B cell (primary cell): ENCODE data around the gene MAN1A1. TPM values are rescaled to one million over a fixed set of nuclear protein-coding genes. Genes with fewer than 3 reads are reported as not detected.

Experiments used
- ATAC-seq: fragments of 200-7000 bp; cut with Tn5 transposase; one replicate; pipeline ENCODE4 v1.10.0; 2021; ENCODE audit warnings: low read depth, mild to moderate bottlenecking, moderate number of reproducible peaks, moderate library complexity
- CTCF ChIA-PET: fragments of 350-600 bp; sonication (Branson Sonifier 250); formaldehyde crosslinking; loops from one replicate; lab custom pipeline; 2021; ENCODE audit warnings: antibody characterized with exemption, inconsistent platforms; lab: Charles Lee
- POLR2A ChIA-PET: fragments of 350-600 bp; sonication (Branson Sonifier 250); formaldehyde crosslinking; loops from one replicate; lab custom pipeline; 2021; ENCODE audit warnings: antibody characterized with exemption; lab: Charles Lee
- DNase-seq: peaks from one replicate; pipeline ENCODE4 v3.0.0; 2013
- H2AFZ ChIP-seq: 2 replicates; pipeline ENCODE4 v1.6.1; 2012; ENCODE audit warnings: mild to moderate bottlenecking, low read depth, low read length; ENCODE audit not compliant: insufficient read depth, poor library complexity, severe bottlenecking
- H3K27ac ChIP-seq, 2 donors: 1 replicate in 1 of 2; 2 replicates in 1 of 2; pipeline ENCODE4 v1.5.1; 2012 to 2013; ENCODE audit warnings: low read length in 2 of 2, mild to moderate bottlenecking in 2 of 2, moderate library complexity in 1 of 2
- H3K27me3 ChIP-seq, 4 experiments: fragments of 200-600 bp in 1 of 4; sonication (generic) in 1 of 4; replicated peaks in 1 of 4; 1 replicate in 2 of 4; 2 replicates in 2 of 4; pipeline versions ENCODE4 v1.6.1 to v1.7.0; 2013 to 2016; ENCODE audit warnings: low read length in 3 of 4, mild to moderate bottlenecking in 2 of 4, mixed read lengths in 1 of 4, moderate library complexity in 1 of 4; ENCODE audit not compliant: insufficient read depth in 4 of 4, control insufficient read depth in 3 of 4; ENCODE audit errors: control extremely low read depth in 1 of 4
- H3K36me3 ChIP-seq, 2 experiments: replicated peaks in 1 of 2; 1 replicate in 1 of 2; 2 replicates in 1 of 2; pipeline versions ENCODE4 v1.6.1 to v1.7.1; 2013; ENCODE audit warnings: low read length in 1 of 2; ENCODE audit not compliant: insufficient read depth in 2 of 2, control insufficient read depth in 1 of 2; ENCODE audit errors: control extremely low read depth in 1 of 2, extremely low read depth in 1 of 2
- H3K4me1 ChIP-seq, 2 donors: fragments of 200-600 bp in 1 of 2; sonication (generic) in 1 of 2; 1 replicate in 1 of 2; 2 replicates in 1 of 2; pipeline versions ENCODE4 v1.5.1 to v1.6.1; 2013 to 2017; ENCODE audit warnings: low read length in 2 of 2; ENCODE audit not compliant: control insufficient read depth in 2 of 2, insufficient read depth in 2 of 2
- H3K4me2 ChIP-seq: replicated peaks from 2 replicates; pipeline ENCODE3; 2012; ENCODE audit warnings: mild to moderate bottlenecking, low read depth, low read length; ENCODE audit not compliant: poor library complexity, severe bottlenecking
- H3K4me3 ChIP-seq, 5 experiments: fragments of 200-600 bp in 1 of 5; sonication (generic) in 1 of 5; 1 replicate in 3 of 5; 2 replicates in 2 of 5; pipeline versions ENCODE4 v1.5.1 to v1.7.0; 2011 to 2016; ENCODE audit warnings: low read length in 4 of 5, mild to moderate bottlenecking in 4 of 5, low read depth in 2 of 5, control low read depth in 1 of 5, moderate library complexity in 1 of 5; ENCODE audit not compliant: insufficient read depth in 1 of 5; ENCODE audit errors: control extremely low read depth in 1 of 5, extremely low read depth in 1 of 5
- H3K79me2 ChIP-seq: fragments of 200-600 bp; sonication (generic); one replicate; pipeline ENCODE4 v1.6.0; 2016; ENCODE audit warnings: low read length; ENCODE audit not compliant: control insufficient read depth, insufficient read depth
- H3K9ac ChIP-seq: fragments of 200-600 bp; sonication (generic); 2 replicates; pipeline ENCODE4 v1.6.1; 2017; ENCODE audit warnings: mild to moderate bottlenecking, low read length, moderate library complexity
- H3K9me3 ChIP-seq, 3 donors: one replicate each; pipeline versions ENCODE4 v1.6.1 to v1.7.1; 2013; ENCODE audit warnings: low read length in 2 of 3; ENCODE audit not compliant: control insufficient read depth in 2 of 3, insufficient read depth in 1 of 3; ENCODE audit errors: control extremely low read depth in 1 of 3
- H4K20me1 ChIP-seq: 2 replicates; pipeline ENCODE4 v1.6.0; 2012; ENCODE audit warnings: mild to moderate bottlenecking, low read length; ENCODE audit not compliant: insufficient read depth, control insufficient read depth, poor library complexity, severe bottlenecking
- H3K27ac Mint-ChIP-seq: one replicate; pipeline ENCODE4 v1.8.0; 2021; ENCODE audit warnings: mixed read lengths
- H3K27me3 Mint-ChIP-seq: one replicate; pipeline ENCODE4 v1.8.0; 2021; ENCODE audit warnings: mixed read lengths
- H3K4me1 Mint-ChIP-seq: one replicate; pipeline ENCODE4 v1.8.0; 2021; ENCODE audit warnings: mixed read lengths
- H3K4me3 Mint-ChIP-seq: one replicate; pipeline ENCODE4 v1.8.0; 2021; ENCODE audit warnings: mixed read lengths
- H3K9me3 Mint-ChIP-seq: one replicate; pipeline ENCODE4 v1.8.0; 2022; ENCODE audit warnings: mixed read lengths; ENCODE audit not compliant: insufficient read depth
- EZH2 ChIP-seq: IDR thresholded peaks from 2 replicates; pipeline ENCODE4 v1.6.1; 2012; ENCODE audit warnings: borderline replicate concordance, low read depth, mild to moderate bottlenecking, moderate library complexity, low read length; ENCODE audit not compliant: insufficient read depth, poor library complexity, severe bottlenecking
- WGBS: methylation state at CpG from one replicate; pipeline ENCODE4 v1.1.5; 2013; ENCODE audit warnings: missing lambda C conversion rate; ENCODE audit not compliant: insufficient coverage; 5-methylcytosine and 5-hydroxymethylcytosine counted together
- intact Hi-C: fragments of 100-400 bp; cut with micrococcal nuclease; formaldehyde crosslinking; loops from one replicate; pipeline ENCODE4 v1.10.0; 2022
- polyA plus RNA-seq: library from polyadenylated mRNA; depleted of rRNA; stranded (reverse); fragments of >200 nt; gene quantifications from 2 replicates; pipeline ENCODE4 v1.2.3, GENCODE V29; 2012
- total RNA-seq, 2 donors: library from RNA; stranded (reverse); fragments of 120-200 nt in 1 of 2; gene quantifications; 1 replicate in 1 of 2; 2 replicates in 1 of 2; pipeline versions ENCODE4 v1.2.3 to v1.2.4, GENCODE V29; 2013 to 2022
- TF ChIP-seq, protein P1 (sequence below): fragments of 200-600 bp; IDR thresholded peaks from one replicate; pipeline ENCODE4 v1.8.0; 2022; ENCODE audit warnings: antibody characterized with exemption, mild to moderate bottlenecking

The MAN1A1 gene
- total and polyA plus RNA-seq, 2 donors (not counting 1 experiment from before 2014, with no cell fraction given), result 5.1 to 31.7 TPM

DNA sequence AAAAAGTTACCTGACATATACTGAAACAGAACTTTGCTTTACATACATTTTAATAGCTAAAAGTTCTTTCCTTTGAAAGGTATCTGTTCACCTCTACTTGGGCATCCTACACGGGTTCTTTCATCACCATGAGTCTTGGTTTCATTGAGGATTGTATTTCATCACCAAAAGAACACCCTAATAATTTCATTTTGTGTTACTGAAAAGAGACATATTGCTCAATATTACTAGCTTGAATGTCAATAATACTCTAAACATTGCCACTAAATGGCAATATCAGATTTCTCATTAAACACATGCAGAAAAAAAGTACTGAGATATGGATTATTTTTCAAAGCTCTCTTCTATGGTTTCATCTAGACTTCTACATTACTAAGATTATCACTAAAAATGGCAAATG lies 30.8 kb downstream of the MAN1A1 start:
- H3K27ac Mint-ChIP-seq, result no peak overlapping the region
- Histone ChIP-seq H3K9ac (no peak overlapping the region), H3K4me2 (no peak overlapping the region)

DNA sequence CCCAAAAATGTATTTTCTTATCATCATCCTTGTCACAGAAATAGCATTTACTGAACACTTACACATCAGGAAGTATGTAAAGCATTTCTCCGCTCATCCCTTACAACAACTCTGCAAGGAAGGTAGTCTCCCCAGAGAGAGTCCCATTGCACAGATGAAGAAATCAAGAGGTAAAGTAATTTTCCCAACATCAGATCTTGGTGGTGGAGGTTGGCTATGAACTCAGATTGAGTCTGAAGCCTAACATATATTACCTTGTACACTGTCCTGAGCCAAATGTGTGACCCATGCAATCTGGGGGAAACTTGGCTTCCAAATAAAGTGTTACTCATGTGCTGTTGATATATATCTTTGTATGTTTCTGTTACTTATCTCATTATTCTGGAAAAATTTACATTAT lies 31.4 kb downstream of the MAN1A1 start:
- Mint-ChIP-seq H3K27me3 (no peaks in the 10 kb centered on the region), H3K4me3 (no peak overlapping the region), H3K4me1 (peaks cover 23% of the 10 kb centered on the region), H3K9me3 (no peaks in the 10 kb centered on the region), H3K27ac (no peak overlapping the region)
- Histone ChIP-seq H3K4me1 (peaks cover 21% of the 10 kb centered on the region in 2 donors), H2AFZ (no peak overlapping the region), H3K79me2 (peaks cover 46% of the 10 kb centered on the region), H3K27me3 (no peaks in the 10 kb centered on the region), H3K27ac (no peak overlapping the region), H3K4me3 (no peak overlapping the region), H3K9ac (no peak overlapping the region), H3K36me3 (no peaks in the 10 kb centered on the region), H3K9me3 (no peaks in the 10 kb centered on the region), H3K4me2 (no peak overlapping the region), H4K20me1 (no peaks in the 10 kb centered on the region)
- POLR2A ChIA-PET, result no interaction called here
- TF ChIP-seq, protein P1, sequence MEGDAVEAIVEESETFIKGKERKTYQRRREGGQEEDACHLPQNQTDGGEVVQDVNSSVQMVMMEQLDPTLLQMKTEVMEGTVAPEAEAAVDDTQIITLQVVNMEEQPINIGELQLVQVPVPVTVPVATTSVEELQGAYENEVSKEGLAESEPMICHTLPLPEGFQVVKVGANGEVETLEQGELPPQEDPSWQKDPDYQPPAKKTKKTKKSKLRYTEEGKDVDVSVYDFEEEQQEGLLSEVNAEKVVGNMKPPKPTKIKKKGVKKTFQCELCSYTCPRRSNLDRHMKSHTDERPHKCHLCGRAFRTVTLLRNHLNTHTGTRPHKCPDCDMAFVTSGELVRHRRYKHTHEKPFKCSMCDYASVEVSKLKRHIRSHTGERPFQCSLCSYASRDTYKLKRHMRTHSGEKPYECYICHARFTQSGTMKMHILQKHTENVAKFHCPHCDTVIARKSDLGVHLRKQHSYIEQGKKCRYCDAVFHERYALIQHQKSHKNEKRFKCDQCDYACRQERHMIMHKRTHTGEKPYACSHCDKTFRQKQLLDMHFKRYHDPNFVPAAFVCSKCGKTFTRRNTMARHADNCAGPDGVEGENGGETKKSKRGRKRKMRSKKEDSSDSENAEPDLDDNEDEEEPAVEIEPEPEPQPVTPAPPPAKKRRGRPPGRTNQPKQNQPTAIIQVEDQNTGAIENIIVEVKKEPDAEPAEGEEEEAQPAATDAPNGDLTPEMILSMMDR, result no peak
- TF ChIP-seq EZH2, result no peak
- no peak for DNase-seq
- CTCF ChIA-PET, result no interaction called here
- intact Hi-C loops, result no loop called here
- ATAC-seq, result no peak
- WGBS, result no CpG with 5 or more reads among the region's 1 CpG

More for the DNA sequence above, 30.8 kb downstream of the MAN1A1 start:
- peaks cover 20% of the 10 kb centered on the region for H3K4me1 Mint-ChIP-seq
- DNase-seq, result no peak
- H3K79me2 ChIP-seq, result peaks cover 44% of the 10 kb centered on the region
- TF ChIP-seq, protein P1, result no peak
- no peak for TF ChIP-seq EZH2
- peaks cover 15 to 16% of the 10 kb centered on the region in 2 donors for H3K4me1 ChIP-seq
- no peaks in the 10 kb centered on the region for H3K9me3 ChIP-seq
- no peaks in the 10 kb centered on the region for H3K27me3 ChIP-seq
- ChIA-PET CTCF (no interaction called here), POLR2A (no interaction called here)
- H4K20me1 ChIP-seq, result no peaks in the 10 kb centered on the region
- no peaks in the 10 kb centered on the region for H3K36me3 ChIP-seq
- H3K9me3 Mint-ChIP-seq, result no peaks in the 10 kb centered on the region
- WGBS, result no CpG with 5 or more reads among the region's 1 CpG
- no peak for ATAC-seq
- H3K4me3 ChIP-seq, result no peak overlapping the region
- no peak overlapping the region for H3K27ac ChIP-seq
- H2AFZ ChIP-seq, result no peak overlapping the region
- H3K4me3 Mint-ChIP-seq, result no peak overlapping the region
- intact Hi-C loops, result no loop called here
- no peaks in the 10 kb centered on the region for H3K27me3 Mint-ChIP-seq
